ENCODE results near the gene HCK.

DNA sequence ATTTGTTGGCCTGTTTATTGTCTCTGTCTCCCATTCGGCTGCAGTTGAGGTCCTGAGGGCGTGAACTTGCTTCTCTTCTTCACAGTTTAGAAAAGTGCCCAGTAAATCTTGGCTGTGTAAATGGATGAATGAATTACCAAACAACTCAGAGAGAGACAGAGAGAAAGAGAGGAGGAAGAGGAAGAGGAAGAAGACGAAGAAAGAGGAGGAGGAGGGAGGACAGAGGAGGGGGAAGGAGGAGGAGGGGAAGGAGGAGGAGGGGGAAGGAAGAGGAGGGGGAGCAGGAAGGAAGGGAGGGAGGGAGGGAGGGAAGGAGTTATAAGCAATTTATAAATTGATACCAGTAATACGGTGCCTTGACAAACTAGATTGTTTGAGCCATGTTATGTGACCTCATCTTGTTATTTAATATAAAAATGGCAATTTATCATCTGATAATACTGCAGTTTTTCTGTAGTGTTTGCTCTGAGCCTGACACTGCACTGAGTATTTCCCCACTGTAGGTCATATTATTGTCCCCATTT, 18.7 kb downstream of the HCK start:
- TF ChIP-seq, protein P1, sequence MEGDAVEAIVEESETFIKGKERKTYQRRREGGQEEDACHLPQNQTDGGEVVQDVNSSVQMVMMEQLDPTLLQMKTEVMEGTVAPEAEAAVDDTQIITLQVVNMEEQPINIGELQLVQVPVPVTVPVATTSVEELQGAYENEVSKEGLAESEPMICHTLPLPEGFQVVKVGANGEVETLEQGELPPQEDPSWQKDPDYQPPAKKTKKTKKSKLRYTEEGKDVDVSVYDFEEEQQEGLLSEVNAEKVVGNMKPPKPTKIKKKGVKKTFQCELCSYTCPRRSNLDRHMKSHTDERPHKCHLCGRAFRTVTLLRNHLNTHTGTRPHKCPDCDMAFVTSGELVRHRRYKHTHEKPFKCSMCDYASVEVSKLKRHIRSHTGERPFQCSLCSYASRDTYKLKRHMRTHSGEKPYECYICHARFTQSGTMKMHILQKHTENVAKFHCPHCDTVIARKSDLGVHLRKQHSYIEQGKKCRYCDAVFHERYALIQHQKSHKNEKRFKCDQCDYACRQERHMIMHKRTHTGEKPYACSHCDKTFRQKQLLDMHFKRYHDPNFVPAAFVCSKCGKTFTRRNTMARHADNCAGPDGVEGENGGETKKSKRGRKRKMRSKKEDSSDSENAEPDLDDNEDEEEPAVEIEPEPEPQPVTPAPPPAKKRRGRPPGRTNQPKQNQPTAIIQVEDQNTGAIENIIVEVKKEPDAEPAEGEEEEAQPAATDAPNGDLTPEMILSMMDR (IDR thresholded peaks at IDR 0.05) = no peak
- no peak for TF ChIP-seq POLR2A (IDR thresholded peaks at IDR 0.05)

Data from Peyer's patch (tissue), 4 donors.